Testis (tissue), 2 donors: Measurements from ENCODE around the gene RGS6.

Source experiments
- POLR2A ChIP-seq: fragments of 450-650 bp; IDR thresholded peaks from one replicate; pipeline ENCODE4 v1.6.1; 2017; ENCODE audit warnings: antibody characterized with exemption, mild to moderate bottlenecking, moderate library complexity
- TF ChIP-seq, protein P1 (sequence below), 3 experiments: fragments of 450-650 bp in 2 of 3; fragments of 200-600 bp in 1 of 3; sonication (generic) in 1 of 3; IDR thresholded peaks; one replicate each; pipeline ENCODE4 v1.5.1; 2016 to 2019; ENCODE audit warnings: antibody characterized with exemption in 3 of 3, mild to moderate bottlenecking in 2 of 3, moderate library complexity in 1 of 3

DNA sequence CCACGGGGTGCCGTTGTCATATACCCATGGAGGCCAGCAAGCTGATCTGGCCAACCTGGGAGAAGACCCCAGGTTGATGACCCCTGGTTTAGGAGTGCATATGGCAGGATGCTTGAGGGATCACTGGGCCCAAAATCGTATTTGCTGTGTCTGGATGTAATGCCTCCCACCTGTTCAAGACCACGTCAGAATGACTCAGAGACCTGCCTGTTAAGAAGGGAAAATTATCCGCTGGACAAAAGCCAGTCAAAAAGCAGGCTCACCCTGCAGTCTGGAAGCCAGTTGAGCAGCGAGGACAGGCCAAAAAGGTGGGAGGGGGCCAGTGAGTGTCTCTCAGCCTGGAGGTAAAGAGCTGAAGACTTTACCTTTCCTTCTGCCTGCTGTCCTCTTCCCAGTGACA is 512.5 kb downstream of the RGS6 start:
- TF ChIP-seq, protein P1, sequence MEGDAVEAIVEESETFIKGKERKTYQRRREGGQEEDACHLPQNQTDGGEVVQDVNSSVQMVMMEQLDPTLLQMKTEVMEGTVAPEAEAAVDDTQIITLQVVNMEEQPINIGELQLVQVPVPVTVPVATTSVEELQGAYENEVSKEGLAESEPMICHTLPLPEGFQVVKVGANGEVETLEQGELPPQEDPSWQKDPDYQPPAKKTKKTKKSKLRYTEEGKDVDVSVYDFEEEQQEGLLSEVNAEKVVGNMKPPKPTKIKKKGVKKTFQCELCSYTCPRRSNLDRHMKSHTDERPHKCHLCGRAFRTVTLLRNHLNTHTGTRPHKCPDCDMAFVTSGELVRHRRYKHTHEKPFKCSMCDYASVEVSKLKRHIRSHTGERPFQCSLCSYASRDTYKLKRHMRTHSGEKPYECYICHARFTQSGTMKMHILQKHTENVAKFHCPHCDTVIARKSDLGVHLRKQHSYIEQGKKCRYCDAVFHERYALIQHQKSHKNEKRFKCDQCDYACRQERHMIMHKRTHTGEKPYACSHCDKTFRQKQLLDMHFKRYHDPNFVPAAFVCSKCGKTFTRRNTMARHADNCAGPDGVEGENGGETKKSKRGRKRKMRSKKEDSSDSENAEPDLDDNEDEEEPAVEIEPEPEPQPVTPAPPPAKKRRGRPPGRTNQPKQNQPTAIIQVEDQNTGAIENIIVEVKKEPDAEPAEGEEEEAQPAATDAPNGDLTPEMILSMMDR (IDR thresholded peaks at IDR 0.05): no peak
- no peak for TF ChIP-seq POLR2A
